HFF-Myc (cell line): ENCODE results near the gene NCDN.

Source experiments
- DNase-seq: peaks from one replicate; pipeline ENCODE4 v3.0.0-alpha.2; 2011; ENCODE audit warnings: low read depth; ENCODE audit errors: extremely low read depth
- H3K4me3 ChIP-seq: replicated peaks from 2 replicates; pipeline ENCODE4 v1.5.1; 2011; ENCODE audit warnings: low read depth, mild to moderate bottlenecking, control low read depth, low read length
- TF ChIP-seq, protein P1 (sequence below): IDR thresholded peaks from 2 replicates; pipeline ENCODE4 v1.5.1; 2012; ENCODE audit warnings: mild to moderate bottlenecking, low read depth, low read length, control low read depth; ENCODE audit errors: missing control alignments

NCDN gene

DNA sequence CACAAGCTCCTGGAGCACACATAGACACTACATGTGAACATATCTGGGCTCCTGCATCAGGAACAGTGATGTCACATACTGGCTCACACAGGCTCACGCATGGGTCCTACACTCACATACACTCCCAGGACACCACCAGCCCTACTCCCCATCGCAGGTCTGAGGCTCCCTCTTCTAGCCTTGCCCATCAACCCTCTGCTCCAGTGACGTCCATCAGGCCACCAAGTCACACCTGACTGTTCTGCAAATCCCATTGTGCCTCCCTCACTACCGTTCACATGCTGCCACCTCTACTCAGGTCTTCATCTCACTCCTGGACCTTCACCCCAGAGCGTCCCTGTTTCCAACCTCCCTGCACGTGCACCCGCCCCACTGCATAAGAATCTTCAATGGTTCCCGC, 33.6 kb downstream of the NCDN start:
- TF ChIP-seq, protein P1, sequence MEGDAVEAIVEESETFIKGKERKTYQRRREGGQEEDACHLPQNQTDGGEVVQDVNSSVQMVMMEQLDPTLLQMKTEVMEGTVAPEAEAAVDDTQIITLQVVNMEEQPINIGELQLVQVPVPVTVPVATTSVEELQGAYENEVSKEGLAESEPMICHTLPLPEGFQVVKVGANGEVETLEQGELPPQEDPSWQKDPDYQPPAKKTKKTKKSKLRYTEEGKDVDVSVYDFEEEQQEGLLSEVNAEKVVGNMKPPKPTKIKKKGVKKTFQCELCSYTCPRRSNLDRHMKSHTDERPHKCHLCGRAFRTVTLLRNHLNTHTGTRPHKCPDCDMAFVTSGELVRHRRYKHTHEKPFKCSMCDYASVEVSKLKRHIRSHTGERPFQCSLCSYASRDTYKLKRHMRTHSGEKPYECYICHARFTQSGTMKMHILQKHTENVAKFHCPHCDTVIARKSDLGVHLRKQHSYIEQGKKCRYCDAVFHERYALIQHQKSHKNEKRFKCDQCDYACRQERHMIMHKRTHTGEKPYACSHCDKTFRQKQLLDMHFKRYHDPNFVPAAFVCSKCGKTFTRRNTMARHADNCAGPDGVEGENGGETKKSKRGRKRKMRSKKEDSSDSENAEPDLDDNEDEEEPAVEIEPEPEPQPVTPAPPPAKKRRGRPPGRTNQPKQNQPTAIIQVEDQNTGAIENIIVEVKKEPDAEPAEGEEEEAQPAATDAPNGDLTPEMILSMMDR = no peak
- DNase-seq = no peak
- H3K4me3 ChIP-seq = no peak overlapping the region

DNA sequence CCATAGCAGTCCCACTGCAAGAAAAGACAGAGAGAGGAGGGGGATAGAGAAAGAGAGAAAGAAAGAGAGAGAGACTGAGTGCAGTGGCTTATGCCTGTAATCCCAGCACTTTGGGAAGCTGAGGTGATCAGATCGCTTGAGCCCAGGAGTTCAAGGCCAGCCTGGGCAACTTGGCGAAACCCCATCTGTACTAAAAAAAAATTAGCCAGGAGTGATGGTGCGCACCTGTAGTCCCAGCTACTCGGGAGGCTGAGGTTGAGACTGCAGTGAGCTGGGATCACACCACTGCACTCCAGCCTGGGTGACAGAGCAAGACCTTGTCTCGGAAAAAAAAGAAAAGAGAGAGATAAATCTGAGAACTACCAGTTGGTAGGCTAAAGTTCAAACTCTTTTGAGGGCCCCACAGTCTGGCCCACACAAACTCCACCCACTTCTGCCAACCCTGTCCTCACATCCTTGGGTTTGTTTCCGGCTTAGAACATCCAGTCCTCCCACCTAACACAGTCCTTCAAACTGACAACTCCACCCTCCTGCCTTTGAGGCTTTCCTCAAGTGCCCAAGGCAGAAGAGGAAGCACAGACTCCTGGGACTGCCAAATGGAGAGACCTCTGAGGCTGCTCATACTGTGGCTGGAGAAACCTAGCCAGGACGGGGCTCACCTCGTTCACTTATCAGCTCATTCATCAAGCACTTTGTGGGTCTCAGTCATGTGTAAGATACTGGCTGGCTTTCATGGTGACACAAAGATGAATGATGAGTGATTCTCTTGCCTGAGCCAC, 35.6 kb downstream of the NCDN start:
- TF ChIP-seq, protein P1 = no peak
- no peak overlapping the region for H3K4me3 ChIP-seq
- DNase-seq = no peak

DNA sequence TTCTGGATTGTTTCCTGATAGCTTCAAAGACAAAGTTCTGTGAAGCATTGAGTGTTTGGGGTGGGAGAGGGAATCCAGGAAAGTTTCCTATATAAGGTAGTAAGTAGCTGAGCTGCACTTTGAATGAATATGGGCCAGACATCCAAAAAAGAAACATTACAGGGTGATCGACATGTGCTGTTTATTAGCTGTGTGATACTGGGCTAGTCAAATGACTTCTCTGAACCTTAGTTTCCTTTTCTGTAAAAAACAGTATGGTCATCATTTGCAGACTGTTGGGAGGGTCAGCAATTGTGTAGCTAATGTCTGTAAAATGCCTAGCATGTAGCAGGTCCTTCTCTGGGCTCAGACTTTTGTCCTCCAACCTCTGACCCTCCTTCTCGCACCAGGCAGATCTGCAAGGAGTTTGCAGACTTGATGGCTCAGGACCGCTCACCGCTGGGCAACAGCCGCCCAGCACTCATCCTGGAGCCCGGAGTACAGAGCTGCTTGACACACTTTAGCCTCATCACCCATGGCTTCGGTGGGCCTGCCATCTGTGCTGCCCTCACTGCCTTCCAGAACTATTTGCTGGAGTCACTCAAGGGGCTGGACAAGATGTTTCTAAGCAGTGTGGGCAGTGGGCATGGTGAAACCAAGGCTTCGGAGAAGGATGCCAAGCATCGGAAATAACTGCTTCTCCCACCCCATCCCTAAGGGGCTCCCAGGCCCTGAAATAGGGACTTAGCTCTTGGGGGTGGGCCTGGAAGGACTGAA, 36.6 kb downstream of the NCDN start:
- no peak for DNase-seq
- TF ChIP-seq, protein P1 = no peak

DNA sequence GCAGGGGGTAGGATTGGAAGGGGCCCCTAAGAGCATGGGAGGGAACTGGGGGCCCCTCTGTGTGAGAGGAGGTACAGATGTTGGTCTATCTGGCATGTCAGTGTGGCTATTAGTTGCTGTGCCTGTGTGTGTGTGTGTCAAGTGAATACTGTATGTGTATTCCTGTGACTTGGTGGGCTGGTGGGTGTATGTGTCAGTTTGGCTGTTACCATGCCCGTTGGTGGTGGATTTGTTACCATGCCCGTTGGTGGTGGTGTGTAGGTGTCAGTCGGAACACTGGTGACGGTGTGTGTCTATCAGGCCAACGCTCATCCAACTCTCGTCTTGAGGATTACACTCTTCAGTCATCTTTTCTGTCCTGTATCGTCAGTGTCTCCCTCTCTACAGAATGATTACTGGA, 38.1 kb downstream of the NCDN start:
- no peak for DNase-seq
- no peak overlapping the region for H3K4me3 ChIP-seq
- TF ChIP-seq, protein P1 = no peak

More for the DNA sequence above, 36.6 kb downstream of the NCDN start:
- no peak overlapping the region for H3K4me3 ChIP-seq

DNA sequence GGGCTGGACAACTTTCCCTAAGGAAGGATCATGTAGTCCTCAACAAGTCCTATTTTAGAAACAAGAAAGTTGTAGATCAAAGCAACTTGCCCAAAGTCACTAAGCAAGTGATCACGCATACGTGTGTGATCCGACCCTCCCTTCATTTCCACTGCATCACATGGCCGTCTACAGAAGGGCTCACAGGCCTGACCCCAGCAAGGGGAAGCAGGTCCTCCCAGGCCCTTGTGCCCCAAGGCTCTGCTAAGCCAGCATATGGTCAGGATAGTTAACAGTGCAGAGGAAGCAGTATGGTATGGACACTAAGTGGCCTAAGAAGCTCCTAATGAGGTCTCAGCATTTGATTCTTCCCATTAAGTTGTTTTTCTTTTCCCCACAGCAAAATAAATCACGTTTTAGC, 40.3 kb downstream of the NCDN start:
- DNase-seq = no peak
- TF ChIP-seq, protein P1 = no peak
- no peak overlapping the region for H3K4me3 ChIP-seq

DNA sequence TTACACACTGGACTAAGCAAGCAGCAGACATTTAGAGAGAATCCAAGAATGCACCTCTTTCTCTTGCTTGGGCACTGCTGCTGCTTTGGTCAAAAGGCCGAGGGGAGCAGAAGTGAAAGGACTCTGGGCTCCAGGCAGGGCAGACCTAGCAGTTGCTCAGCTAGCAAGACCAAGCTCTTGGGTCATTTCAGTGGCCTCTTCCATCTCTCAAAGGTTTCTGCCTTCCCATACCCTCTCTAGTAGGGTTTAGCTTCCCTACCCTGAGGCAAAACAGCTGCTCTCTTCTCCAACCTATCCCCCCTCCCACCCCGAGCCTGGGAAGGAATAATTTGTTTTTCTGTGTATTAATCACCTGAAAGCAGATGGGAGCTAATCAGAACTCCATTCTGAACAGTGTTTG, 41.3 kb downstream of the NCDN start:
- no peak overlapping the region for H3K4me3 ChIP-seq
- TF ChIP-seq, protein P1 = no peak
- no peak for DNase-seq

DNA sequence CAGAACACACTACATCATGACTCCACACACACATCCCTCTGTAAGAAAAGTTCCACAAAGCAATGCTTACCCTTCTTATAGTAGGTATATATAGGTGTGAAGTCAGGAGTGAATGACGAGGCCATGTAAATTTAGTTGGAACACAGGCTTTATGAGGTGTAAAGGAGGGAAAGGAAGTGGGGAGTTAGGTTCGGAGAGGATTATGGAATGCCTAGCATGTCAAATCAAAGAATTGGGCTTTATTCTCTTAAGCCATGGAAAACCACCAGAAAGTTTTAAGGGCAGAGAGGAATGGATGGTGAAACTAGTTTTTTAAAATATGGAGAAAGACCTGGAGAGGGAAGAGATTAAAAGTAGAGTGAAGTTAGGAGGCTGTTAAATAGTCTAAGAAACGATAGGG, 41.8 kb downstream of the NCDN start:
- DNase-seq = no peak
- TF ChIP-seq, protein P1 = no peak
- no peak overlapping the region for H3K4me3 ChIP-seq
